NAMALWA (cell line): Measurements from ENCODE around the gene SNED1.
A peak's percentile ranks its signal among the peaks of the same experiment; 100 is the strongest.
"Not testable (repeated sequence)": the region's sequence is repeated elsewhere in the genome, so short reads cannot be mapped to it uniquely, and the experiment has no call there.

Experiments
- DNase-seq: peaks from one replicate; pipeline ENCODE4 v3.0.0-alpha.2; 2015; ENCODE audit warnings: low spot score

SNED1 gene

GRCh38 chr2:240972636-240973521 is 25.5 kb upstream of the SNED1 start:
- no peak for DNase-seq

DNA sequence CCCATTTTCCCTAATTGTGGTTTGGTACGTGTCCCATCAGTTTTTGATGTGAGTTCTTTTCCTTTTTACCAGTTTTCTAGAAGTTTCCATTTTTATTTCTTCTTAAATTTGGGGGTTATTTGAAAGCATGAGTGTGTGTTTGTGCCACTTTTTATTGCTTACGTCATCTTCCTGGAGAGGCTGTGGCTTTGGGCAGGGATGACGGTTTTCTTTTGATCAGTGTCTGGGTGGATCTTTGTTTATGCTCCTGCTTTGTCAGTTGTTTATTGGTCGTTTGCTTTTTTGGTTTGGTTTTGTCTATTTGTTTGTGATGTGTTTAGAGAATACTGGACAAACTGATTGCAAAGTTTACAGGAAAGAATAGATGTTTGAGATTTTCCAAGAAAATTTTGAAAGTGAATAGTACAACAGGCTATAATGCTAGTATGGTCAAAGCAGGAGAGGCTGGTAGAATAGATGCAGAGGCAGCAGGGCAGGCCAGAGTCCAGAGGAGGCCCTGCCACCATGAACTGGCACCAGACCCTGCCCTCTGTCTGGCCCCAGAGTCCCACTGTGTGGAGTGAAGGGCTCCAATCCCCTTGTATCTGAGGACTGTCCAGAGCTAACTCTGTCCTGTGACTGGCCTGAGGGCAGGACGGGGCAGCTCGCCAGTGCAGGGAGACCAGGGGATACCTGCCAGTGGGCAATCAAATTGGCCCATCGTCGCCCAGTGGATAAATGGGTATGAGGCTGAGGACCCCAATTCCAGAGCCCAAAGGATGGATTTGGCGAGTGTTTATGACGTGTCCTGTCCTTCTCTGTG is 23.4 kb upstream of the SNED1 start:
- no peak for DNase-seq

DNA sequence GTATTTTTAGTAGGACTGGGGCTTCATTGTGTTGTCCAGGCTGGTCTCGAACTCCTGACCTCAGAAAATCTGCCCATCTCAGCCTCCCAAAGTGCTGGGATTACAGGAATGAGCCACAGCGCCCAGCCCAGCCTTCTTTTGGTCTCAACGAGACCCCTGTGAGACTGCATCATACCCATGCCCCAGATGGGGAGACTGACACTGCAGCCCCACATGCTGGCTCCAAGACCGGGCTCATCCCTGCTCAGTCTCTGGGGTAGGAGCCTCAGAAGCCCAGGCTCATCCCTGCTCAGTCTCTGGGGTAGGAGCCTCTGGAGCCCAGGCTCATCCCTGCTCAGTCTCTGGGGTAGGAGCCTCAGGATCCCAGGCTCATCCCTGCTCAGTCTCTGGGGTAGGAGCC is 22.5 kb upstream of the SNED1 start:
- DNase-seq: not testable (repeated sequence)

GRCh38 chr2:240981280-240981679 is 17.1 kb upstream of the SNED1 start:
- DNase-seq: no peak

DNA sequence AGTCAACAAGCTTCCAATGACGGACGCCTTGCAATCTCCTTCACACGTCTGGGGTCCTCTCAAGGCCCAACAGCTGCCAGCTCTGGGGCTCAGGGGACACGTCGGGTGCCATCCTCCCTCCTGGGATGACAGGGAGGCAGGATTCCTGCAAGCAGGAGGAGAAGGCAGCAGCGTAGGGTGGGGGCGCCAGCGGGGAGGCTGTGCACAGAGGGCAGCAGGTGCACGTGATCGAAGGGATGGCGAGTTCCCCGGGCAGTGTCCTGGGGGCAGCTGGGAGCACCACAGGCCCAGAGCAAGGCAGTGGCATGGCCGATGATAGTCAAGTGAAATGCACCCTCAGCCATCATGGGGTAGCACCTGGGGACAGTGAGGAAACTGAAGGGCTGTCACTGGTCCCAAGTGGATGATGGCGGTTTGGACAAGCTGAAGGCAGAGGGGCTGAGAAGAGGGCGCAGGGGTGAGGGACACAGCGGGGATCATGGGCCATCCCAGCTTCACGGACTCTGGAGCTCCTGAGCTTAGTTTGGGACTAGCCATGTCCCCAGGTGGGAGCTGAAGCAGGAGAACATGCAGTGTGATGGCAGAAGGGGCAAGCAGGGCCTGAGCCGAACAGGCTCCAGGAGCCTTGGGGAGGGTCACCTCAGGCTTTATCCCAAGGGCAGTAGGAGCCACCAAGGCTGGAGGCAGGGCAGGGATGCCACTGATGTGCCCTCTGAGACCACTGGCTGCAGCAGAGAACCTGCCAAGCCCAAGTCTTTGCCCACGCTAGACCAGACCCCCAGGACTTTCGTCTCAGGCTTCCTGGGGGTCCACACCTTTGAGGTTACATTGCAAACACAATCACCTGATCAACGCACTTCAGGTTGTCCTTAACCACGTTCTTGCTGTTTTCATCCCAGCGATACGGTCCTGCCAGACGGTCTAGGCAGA is 16.3 kb upstream of the SNED1 start:
- DNase-seq: no peak

GRCh38 chr2:240982821-240983281 is 15.6 kb upstream of the SNED1 start:
- no peak for DNase-seq

DNA sequence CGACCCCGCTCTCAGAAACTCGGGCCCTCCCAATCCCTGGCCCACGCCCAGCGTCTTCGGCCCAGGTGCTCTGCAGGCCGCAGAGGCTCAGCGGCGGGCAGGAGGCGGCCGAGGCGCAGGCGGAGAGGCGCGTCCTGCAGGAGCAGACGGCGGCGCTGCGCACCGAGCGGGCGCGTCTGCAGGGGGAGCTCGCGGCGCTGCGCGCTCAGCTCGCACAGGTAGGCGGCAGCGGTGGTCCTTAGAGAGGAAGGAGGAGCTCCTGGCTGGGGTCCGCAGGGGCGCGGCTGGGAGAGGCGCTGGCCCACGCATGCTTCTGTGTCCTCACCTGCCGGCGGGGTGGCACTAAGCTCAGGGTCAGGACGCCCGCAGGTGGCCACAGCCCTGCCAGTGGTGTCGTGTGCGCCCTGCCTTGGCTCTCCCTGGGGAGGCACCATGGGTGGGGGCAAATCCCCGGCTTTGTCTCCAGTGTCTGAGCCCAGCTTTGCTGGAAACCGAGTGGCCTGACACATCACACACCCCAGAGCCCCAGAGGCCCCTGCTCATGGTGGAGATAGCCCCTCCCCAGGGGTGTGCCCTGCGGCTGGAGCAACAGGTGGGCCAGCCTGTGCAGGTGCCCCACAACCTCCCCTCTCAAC is 14.9 kb upstream of the SNED1 start:
- DNase-seq: no peak

- DNase-seq: no peak
These were observed 14.4 kb upstream of the SNED1 start for GRCh38 chr2:240983996-240984498.

GRCh38 chr2:240985881-240986786 is 12.3 kb upstream of the SNED1 start:
- no peak for DNase-seq

DNA sequence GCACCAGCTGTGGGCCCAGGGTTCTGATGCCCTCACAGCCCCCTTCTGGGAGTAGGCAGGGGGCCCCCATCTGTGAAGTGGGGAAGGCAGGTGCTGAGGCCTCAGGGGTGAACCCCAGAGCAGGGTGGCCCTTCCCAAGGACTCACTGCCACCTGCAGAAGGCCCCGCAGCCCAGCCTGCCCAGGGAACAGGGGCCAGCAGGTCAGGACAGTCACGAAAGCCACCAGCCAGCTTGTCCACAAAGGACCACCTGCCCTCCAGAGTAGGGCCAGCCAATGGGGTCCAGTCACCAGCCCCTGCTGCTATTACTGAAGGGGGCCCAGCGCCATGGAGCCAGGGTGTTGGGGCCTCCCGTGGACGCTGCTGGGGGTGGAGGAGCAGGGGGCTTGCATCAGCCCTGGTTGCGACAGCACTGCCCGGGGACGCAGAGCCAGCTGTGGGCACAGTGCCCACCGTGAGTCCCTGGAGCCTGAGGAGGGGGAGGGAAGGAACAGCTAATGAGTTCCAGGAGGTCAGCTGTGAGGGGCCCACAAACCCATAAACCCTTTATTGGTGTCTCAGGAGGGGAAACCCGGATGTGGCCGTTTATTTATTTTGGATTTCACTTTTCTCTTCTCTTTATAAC is 11.5 kb upstream of the SNED1 start:
- no peak for DNase-seq

DNA sequence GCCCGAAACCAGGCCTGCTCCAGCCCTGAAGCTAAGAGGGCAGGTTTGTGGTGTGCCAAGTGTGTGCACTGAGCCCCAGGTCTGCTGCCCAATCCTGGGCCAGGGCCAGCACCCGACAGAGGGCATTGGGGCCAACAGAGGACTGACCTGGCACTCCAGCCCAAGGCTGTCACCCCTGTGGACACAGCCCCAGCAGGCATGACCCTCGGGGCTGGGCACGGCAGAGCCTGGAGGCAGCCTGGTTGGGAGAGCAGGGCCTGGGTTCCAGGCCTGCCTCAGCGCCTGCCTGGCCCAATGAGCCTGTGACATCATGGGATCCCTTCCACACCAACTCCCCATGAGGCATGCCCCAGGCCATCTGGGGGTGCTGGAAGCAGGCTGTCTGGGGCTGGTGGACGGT is 10.8 kb upstream of the SNED1 start:
- no peak for DNase-seq

- DNase-seq: no peak
These were observed 10.3 kb upstream of the SNED1 start for GRCh38 chr2:240988146-240988545.

DNA sequence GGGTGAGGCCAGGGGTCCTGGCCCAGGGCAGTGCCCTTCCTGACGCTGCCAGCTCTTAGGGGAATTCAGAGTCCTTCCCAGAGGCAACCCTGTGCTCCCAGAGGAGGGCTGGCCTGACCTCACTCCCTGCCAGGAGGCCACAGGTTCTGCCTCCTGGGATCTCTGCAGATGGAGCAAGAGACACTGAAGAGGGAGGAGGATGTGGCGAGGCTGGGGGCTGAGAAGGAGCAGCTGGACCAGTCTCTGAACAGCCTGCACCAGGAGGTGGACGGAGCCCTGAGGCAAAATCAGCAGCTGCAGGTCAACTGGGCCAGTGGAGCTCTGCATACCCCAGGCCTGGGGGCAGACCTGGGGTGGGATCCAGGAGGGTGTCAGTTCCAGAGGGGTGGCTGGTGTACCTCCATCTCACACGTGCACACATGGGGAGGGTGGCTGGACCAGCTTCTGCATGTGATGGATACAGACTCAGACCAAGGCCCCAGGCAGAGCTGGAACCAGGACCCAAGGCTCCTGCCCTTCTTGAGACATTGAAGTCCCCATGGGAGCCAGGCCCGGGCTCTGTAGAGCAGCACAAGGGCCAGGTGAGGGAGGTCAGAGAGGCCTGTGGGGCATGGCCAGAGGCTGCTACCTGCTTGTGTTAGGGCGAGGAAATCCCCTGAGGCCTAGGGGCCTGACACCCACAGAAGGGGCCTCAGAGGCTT is 9.7 kb upstream of the SNED1 start:
- no peak for DNase-seq

DNA sequence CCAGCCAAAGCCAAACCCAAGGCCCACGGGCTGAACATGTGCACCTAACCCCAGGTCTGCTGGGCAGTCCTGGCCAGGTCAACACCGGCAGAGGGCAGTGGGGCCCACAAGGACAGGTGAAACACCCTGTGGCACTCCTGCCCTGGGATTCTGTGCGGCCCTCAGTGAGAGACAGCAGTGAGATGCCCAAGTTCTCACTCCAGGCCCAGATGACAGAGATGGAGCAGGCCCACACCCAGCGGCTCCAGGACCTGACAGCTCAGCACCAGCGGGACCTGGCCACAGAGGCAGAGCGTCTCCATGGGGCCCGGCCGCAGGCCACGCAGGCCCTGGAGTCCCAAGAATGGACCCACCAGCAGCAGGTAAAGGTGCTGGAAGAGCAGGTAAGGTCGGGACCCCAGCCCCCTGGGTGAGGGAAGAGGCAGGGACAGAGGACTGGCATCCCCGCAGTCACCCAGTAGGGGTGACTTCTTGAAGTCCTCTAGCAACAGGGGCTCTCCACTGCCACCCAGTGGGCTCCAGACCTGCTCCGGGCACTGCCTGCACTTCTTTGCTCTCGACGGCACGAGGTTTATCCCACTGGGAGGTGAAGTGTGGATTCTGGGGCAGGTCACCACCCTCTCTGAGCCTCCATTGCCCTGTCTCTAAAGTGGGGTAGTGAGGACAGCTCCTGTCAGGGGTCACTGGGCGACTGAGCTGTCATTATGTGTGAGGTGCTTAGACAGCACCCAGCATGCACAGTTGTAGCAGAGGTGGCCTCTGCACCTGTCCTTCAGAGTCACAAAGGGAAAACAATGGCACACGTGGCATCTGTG is 8.8 kb upstream of the SNED1 start:
- peak; percentile 38 for DNase-seq

DNA sequence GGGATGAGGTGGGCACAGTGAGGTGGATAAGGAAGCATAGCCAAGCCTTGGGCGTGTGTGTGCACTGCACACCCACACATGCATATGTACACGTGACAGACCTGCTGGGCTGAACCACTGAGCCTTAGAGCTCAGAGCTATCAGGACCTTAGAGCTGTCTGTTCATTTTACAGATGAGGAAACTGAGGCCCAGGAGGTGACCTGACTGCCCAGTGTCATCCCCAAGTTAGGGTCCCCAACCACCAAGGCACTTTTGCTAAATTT is 8.2 kb upstream of the SNED1 start:
- no peak for DNase-seq

DNA sequence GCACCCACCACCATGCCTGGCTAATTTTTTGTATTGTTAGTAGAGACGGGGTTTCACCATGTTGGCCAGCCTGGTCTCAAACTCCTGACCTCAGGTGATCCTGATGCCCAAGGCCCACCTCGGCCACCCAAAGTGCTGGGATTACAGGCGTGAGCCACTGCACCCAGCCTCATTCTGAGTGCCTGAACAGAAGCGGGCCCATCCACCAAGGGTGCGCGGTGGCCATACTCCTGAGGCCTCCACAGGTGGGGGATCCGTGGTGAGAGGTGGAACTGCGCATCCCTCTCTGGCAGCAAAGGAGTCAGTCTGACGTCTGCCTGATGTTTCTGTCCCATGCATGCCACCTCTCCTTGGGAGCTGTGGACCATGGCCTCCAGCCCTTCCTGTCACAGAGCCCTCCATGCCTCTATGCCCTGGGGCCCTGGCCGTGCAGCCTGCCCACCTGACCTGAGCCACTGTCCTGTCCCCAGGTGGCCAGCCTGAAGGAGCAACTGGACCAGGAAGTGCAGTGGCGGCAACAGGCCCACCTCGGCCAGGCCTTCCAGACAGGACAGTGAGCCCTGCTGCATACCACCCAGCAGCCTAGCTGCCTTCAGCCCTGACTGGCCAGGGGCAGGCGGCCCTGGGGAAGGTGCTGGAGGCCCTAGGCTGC is 7.6 kb upstream of the SNED1 start:
- no peak for DNase-seq

- DNase-seq: no peak
These were observed 6.8 kb upstream of the SNED1 start for GRCh38 chr2:240991378-240992263.
